ENCODE measurements around the gene RCOR1. TPM values are rescaled to one million over a fixed set of nuclear protein-coding genes. Genes with fewer than 3 reads are reported as not detected.

The RCOR1 gene
- polyA plus RNA-seq, 1 experiment: 16.7 TPM

GRCh38 chr14:102693006-102693755, 100.7 kb downstream of the RCOR1 start:
- Histone ChIP-seq H3K9me3 (ENCODE audit: control insufficient read depth, insufficient read depth, low read length) (no peaks in the 10 kb centered on the region), H3K4me3 (ENCODE audit: low read depth, low read length) (no peak overlapping the region), H3K27me3 (ENCODE audit: control insufficient read depth, insufficient read depth, low read length) (no peaks in the 10 kb centered on the region), H3K27ac (ENCODE audit: low read depth, low read length) (no peak overlapping the region)
- ChIA-PET CTCF (interaction anchor here (0.6 to 4.5 kb wide), 20 partner anchors 7 to 294 kb away, joined by 3 to 27 read pairs (median 6); no protein-coding TSS in a partner anchor), POLR2A (no interaction called here)
- no peak for DNase-seq (ENCODE audit: low read depth, low spot score)
- no peak for TF ChIP-seq CTCF (IDR thresholded peaks at IDR 0.05; ENCODE audit: low read depth, low read length)

GRCh38 chr14:102694530-102695166, 102.2 kb downstream of the RCOR1 start:
- DNase-seq (ENCODE audit: low read depth, low spot score): peak; percentile 20
- CTCF ChIA-PET: interaction anchor here (0.6 to 4.5 kb wide), 44 partner anchors 9 to 357 kb away, joined by 3 to 27 read pairs (median 4); partner anchors contain the start of gene AMN
- POLR2A ChIA-PET: no interaction called here
- Histone ChIP-seq H3K27ac (ENCODE audit: low read depth, low read length) (no peak overlapping the region), H3K27me3 (ENCODE audit: control insufficient read depth, insufficient read depth, low read length) (no peaks in the 10 kb centered on the region), H3K9me3 (ENCODE audit: control insufficient read depth, insufficient read depth, low read length) (no peaks in the 10 kb centered on the region), H3K4me3 (ENCODE audit: low read depth, low read length) (no peak overlapping the region)
- peak; percentile 64 for TF ChIP-seq CTCF (IDR thresholded peaks at IDR 0.05; ENCODE audit: low read depth, low read length)

- DNase-seq (ENCODE audit: low read depth, low spot score): no peak
- no peaks in the 10 kb centered on the region for H3K27me3 ChIP-seq (ENCODE audit: control insufficient read depth, insufficient read depth, low read length)
- TF ChIP-seq CTCF (IDR thresholded peaks at IDR 0.05; ENCODE audit: low read depth, low read length): no peak
- no peak overlapping the region for H3K4me3 ChIP-seq (ENCODE audit: low read depth, low read length)
- CTCF ChIA-PET: interaction anchor here (0.6 to 4.5 kb wide), 44 partner anchors 9 to 356 kb away, joined by 3 to 27 read pairs (median 4); partner anchors contain the start of gene AMN
- POLR2A ChIA-PET: no interaction called here
- H3K9me3 ChIP-seq (ENCODE audit: control insufficient read depth, insufficient read depth, low read length): no peaks in the 10 kb centered on the region
- H3K27ac ChIP-seq (ENCODE audit: low read depth, low read length): no peak overlapping the region
Measured at GRCh38 chr14:102695167-102695555, 102.7 kb downstream of the RCOR1 start.

GRCh38 chr14:102696332-102696731, 103.9 kb downstream of the RCOR1 start:
- Histone ChIP-seq H3K27me3 (ENCODE audit: control insufficient read depth, insufficient read depth, low read length) (no peaks in the 10 kb centered on the region), H3K4me3 (ENCODE audit: low read depth, low read length) (no peak overlapping the region), H3K27ac (ENCODE audit: low read depth, low read length) (no peak overlapping the region), H3K9me3 (ENCODE audit: control insufficient read depth, insufficient read depth, low read length) (no peaks in the 10 kb centered on the region)
- CTCF ChIA-PET: interaction anchor here (0.6 to 4.5 kb wide), 11 partner anchors 8 to 258 kb away, joined by 3 to 27 read pairs (median 3); no protein-coding TSS in a partner anchor
- POLR2A ChIA-PET: interaction anchor here (0.6 kb wide), 2 partner anchors 42 to 208 kb away, joined by 3 to 4 read pairs; no protein-coding TSS in a partner anchor
- no peak for TF ChIP-seq CTCF (IDR thresholded peaks at IDR 0.05; ENCODE audit: low read depth, low read length)
- DNase-seq (ENCODE audit: low read depth, low spot score): no peak
